SIG-M5 treated with dmso at 0.1 percent for 504 hours (cell line): ENCODE measurements around the gene STAG2.
A peak's percentile ranks its signal among the peaks of the same experiment; 100 is the strongest.
"Not testable (repeated sequence)": the region's sequence is repeated elsewhere in the genome, so short reads cannot be mapped to it uniquely, and the experiment has no call there.

Experiments used
- DNase-seq: peaks from one replicate; lab custom pipeline; 2025; ENCODE audit not compliant: unreplicated experiment; lab: John Stamatoyannopoulos, UW

The STAG2 gene

DNA sequence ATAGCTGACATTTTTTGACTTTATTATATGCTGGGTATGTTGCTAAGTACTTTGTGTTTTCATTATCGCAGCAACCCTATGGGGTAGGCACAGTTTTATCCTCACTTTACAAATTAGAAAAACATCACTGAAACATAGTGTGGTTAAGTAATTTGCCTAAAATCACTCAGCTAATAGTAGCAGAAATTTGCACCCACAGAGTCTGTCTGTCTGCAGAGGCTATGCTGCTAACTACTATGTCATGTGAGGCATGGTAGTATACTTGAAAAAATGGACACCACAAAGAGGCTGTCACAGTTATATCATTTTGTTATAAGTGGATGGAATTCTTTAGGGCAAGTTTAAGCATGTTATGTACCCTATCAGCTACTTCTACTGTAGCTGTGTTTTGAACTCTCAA, 69.0 kb downstream of the STAG2 start:
- DNase-seq, result no peak

DNA sequence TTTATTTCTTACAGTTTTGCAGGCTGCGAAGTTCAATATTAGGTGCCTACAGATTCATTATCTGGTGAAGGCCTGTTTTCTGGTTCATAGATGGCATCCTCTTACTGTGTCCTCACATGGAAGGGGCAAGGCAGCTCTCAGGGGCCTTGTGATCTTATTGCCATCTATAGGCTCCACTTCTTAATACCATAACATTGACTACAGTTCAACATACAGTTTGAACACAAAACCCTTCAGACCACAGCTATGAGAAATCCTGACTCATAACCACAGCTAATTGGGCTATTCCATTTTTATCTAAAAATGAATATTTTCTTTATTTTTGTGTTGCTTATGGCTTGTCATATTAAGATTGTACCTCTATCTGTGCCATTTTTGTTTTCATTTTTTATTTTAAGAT, 72.3 kb downstream of the STAG2 start:
- DNase-seq, result peak; percentile 1

DNA sequence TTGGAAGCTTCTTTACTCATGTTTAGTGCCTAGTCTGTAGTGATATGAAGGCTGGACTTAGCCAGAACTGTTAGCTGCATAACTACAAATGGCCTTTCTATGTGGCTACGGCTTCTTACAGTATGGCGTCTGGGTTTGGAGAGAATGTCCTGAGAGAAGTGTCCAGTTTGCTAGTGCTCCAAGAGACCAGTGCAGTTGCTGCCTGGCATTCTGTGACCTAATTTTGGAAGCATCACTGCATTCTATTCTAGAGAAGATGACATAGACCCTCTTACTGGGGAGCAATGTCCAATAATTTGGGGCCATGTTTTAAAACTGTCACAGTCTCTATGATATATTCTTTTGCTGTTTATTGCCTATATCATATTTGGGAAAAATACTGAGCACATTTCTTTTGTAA, 74.2 kb downstream of the STAG2 start:
- no peak for DNase-seq

DNA sequence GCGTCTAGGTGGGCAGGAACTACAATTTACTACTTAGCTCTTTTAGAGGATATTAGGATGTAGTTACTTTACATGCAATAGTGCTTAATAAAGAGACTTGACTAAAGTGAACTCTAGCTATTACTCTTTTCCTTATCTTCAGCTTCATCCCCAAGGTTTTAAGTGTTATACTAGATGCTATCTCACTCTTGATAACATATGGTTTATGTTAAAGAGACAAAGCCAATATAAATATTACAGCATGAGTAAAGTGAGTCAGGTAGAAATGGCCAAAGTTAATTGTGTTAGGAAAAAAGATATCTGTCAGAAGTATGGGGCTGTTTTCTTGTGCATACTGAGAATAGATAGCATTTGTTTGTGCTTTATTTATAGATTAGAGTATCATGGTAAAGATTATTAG, 80.5 kb downstream of the STAG2 start:
- no peak for DNase-seq

DNA sequence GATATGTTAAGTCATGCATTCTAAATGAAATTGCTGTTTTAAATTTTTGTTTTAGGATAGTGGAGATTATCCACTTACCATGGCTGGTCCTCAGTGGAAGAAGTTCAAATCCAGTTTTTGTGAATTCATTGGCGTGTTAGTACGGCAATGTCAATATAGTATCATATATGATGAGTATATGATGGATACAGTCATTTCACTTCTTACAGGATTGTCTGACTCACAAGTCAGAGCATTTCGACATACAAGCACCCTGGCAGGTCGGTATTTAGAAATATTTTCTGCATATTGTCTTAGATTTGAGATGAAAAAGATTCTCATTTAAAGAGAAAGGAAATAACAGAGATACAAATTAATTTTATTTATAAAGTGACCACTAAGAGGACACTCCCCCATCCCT, 83.6 kb downstream of the STAG2 start:
- no peak for DNase-seq

DNA sequence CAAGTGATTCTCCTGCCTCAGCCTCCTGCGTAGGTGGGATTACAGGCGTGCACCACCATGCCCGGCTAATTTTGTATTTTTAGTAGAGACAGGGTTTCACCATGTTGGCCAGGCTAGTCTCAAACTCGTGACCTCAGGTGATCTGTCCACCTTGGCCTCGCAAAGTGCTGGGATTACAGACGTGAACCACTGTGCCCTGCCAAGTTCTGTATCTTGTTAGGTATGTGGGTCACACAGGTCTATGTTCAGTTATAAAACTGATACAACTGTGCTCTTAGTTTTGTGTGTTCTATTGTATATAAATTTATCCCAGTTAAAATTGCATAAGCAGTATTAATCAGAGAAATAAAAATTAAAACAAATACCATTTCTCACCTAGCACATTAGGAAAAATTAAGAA, 122.9 kb downstream of the STAG2 start:
- not testable (repeated sequence) for DNase-seq

DNA sequence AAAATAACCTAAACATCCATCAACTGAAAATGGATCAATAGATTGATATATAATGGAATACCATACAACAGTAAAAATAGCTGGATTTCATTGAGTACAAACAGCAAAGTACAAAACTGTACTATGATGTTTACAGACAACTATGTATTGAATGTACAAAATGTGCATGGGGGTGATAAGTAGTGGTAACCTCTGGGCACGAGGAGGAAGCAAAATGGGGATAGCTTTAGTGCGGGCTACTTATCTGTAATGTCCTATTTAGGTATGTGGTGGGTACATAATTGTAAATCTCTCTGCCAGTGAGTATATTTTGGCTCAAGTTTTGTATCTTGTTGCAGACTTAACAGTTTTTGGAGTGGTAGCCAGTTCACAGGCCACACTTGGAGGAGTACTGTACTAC, 123.6 kb downstream of the STAG2 start:
- no peak for DNase-seq

DNA sequence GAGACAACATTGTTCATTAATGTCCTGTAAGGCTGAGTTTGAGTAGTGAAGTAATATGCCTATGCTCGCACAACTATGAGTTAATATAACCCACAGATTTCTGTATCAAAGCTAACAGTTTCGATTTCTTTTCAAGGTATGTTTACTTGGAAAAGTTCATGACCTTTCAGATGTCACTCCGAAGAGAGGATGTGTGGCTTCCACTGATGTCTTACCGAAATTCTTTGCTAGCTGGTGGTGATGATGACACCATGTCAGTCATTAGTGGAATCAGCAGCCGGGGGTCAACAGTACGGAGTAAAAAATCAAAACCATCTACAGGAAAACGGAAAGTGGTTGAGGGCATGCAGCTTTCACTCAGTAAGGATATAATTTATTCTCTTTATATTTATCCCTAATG, 124.9 kb downstream of the STAG2 start:
- no peak for DNase-seq

DNA sequence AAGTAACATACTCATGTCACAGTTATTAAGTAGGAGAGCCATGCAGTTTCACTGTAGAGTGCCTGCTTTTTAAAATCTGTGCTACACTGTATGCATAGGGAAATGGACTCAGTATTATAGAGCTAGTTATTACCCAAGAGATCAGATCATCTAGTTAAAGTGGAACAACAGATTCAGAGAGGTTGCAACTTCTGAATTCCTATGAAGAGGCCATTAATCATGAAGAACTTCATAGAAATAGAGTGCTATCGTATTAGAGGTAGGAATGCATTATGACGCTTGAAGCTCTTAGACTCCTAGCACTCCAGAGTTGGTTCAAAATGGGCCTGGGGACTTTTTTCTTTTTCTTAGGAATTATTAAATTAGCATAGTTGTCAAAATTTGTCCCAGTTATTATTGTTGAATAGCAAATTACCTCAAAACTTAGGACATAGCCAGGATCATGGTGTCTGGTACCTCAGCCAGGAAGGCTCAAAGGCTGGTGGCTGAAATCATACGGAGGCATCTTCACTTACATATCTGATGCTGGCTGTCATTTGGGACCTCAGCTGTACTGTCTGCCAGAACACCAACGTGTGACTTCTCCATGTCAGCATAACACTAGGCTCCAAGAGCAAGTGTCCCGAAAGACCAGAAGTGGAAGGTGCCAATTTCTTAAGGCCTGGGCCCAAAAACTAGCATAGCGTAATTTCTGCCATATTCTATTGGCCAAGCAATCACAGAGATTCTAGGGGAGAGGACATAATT, 125.7 kb downstream of the STAG2 start:
- no peak for DNase-seq

DNA sequence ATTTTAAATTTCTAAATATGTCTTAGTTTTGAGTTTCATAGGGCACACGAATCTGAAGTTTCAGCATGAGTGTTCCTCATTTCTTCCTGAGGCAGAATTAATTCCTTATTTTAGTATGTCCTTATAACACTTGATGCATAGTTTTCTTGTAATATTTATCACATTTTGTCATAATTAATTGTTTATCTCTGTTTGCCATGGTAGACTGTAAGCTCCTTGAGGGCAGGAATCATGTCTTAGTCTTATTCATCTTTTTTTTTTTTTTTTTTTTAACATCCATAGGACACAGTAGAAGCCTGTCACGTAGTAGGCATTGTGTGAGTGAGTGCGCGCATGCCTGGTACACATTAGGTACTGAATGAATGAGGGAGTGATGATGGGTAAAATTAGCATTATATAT, 131.7 kb downstream of the STAG2 start:
- DNase-seq, result no peak

DNA sequence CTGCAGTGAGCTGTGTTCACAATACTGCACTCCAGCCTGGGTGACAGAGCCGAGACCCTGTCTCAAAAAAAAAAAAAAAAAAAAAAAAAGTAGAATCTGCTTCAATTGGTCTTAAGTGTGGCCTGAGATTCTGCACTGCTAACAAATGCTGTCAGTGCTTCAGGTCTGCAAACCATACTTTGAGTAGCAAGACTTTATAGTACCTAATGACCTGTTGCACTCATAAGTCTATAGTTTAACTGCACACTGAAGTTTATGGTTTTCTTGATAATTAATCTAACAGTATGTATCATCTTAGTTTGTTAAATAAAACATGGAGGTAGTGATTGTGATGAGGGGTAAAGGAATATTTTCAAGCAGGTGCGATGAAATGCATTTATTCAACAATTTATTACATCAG, 135.6 kb downstream of the STAG2 start:
- no peak for DNase-seq

DNA sequence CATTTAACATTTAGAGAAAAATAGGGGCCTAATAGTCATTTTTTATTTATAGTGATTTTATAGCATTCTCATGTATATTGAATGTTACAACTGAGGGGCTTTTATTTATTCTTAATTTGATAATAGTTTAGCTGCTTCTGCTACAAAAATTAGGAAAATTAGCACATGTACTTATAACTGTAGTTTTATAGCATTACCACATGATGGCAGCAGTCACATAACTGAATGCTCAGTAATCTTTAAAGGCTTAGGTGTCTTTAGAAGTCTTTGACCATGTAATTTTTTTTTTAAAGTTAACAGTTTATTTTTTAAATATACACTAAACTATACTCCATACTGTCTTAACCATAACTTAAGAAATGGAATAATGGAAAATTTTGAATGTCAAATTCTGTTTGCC, 136.6 kb downstream of the STAG2 start:
- DNase-seq, result peak; percentile 41

DNA sequence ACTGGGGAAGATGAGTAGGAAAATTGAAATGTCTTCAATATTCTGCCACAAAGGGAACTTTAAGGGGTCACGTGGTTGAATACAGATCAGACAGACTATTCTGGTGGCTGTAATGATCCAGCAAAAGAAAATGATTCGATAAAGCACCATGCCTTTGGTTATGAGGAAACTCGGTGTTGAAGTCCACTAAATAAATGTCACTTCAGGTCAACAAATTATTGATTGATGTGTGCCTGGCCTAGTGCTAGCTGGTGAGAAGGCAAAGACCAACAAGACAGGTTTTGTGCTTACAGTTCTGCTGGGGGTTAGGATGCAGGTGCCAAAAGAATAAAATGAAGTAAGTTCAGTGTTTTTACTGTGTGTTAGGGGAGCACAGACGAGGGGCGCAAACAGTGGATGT, 142.5 kb downstream of the STAG2 start:
- DNase-seq, result no peak

DNA sequence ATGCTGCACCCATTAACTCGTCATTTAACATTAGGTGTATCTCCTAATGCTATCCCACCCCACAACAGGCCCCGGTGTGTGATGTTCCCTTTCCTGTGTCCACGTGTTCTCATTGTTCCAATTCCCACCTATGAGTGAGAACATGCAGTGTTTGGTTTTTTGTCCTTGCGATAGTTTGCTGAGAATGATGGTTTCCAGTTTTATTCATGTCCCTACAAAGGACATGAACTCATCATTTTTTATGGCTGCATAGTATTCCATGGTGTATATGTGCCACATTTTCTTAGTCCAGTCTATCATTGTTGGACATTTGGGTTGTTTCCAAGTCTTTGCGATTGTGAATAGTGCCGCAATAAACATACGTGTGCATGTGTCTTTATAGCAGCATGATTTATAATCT, 143.0 kb downstream of the STAG2 start:
- not testable (repeated sequence) for DNase-seq

DNA sequence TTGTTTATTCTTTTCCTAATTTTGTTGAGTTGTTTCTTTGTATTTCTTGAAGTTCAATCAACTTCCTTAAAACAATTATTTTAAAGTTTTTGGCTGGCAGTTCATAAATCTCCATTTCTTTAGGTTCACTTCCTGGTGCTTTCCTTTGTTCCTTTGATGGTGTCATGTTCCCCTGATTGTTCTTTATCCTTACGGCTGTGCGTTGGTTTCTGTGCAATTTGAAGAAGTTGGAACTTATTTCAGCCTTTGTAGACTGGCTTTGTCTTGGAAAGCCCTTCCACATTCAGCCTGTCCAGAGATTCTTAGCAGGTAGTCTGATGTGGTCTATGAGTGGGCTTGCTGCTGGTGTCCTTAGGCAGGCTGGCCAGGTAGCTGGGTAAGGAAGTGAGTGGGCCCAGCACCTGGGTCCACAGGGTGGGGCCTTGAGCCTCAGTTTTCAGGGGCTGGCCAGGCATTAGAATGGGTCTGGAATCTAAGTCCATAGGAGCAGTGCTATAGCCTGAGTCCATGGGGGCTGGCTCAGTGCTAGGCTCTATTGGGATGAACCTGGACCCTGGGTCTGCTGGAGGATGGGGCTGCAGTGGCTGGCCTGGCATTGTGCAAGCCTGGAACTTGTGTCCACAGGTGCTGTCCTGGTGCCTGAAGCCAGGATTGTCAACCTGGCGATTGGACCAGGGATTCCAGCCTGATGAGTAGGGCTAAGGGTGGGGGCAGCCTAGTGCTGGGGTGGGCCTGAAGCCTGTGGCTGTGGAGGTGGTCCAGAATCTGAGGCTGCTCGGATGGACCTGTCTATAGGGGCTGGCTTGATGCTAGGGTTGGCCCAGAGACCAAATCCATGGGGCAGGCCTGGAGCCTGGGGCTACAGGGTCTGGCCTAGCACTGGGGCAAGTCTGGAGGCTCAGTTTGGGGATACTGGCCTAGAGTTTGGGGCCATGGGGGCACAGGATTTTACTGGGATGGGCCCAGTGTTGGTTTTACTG, 152.4 kb downstream of the STAG2 start:
- DNase-seq, result no peak

DNA sequence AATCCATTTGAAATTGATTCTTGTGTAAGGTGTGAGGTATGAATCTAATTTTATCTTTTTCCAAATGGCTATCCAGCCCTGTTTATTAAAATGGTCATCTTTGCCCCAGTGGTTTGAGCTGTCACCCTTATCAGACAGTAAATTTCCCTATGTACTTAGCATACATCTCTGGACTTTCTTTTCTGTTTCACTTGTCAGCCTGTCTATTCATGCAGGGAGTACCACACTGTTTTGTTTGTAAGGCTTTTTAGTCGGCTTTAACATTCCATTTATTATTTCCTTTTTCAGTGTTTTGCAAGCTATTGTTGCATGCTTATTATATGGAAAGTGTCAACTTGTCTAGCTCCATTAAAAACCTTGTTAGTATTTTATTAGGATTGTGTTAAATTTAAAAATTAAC, 155.8 kb downstream of the STAG2 start:
- DNase-seq, result no peak

DNA sequence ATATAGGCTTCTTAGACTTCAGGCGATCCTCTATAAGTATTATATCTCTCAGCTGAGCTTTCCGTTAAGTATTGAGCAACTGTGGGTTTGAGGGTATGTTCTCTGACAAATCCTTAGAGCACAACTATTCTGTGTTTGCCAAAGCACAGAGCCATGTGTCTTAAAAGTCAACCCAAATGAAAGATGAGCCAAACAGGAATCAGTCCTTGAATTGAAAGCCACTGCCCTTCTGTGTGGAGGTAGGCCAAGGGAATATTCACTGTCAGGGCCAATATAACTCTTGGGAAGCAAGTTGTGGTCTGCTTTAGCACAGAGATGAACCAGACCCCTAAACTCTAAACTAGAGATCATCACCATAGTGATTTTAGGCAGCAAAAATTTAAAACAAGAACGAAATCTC, 164.0 kb downstream of the STAG2 start:
- DNase-seq, result no peak

DNA sequence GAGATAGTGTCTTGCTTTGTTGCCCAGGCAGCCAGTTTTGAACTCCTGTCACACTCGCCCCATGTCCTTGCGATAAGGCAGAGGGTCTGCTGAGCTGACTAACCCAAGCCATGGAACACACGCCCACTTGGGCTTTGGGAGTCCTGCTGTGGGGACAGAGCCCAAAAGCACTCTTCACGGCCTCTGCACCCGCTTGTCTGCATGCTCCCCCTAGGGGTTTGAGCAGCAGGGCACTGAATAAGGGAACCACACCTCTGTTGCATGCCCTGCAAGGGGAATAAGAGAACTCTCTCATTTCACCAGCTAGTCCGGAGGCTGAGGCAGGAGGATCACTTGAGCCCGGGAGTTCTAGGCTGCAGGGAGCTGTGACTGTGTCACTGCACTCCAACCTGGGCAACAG, 166.0 kb downstream of the STAG2 start:
- no peak for DNase-seq

DNA sequence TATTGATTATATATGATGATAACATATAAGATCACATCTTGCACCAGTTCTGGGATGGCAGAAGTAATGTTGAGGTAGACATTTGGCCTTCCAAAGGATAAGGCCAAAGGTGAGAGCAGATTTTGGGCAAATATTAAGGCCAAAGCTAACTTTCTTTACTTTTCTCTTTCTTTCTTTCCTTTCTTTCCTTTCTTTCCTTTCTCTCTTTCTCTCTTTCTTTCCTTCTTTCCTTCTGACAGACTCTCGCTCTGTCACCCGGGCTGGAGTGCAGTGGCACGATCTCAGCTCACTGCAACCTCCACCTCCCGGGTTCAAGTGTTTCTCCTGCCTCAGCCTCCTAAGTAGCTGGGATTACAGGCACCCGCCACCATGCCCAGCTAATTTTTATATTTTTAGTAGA, 170.9 kb downstream of the STAG2 start:
- not testable (repeated sequence) for DNase-seq

DNA sequence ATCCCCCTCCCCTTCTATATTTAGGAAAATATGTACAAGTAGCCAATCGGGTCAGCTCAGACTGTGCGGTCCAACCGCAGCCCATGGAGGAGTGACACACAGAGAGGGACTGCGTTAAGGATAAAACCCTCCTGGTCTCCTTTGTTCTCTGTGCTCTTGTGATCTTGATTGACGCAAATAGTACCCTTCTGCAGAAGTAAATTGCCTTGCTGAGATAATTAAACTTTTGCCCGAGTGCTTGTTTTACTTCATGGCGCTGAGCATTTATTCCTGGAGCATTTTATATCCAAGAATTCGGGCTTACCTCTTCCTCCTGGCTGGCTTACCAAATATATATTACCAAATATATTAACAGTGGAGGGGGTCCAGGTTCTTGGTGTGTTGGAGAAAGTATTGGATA, 184.2 kb downstream of the STAG2 start:
- DNase-seq, result no peak

DNA sequence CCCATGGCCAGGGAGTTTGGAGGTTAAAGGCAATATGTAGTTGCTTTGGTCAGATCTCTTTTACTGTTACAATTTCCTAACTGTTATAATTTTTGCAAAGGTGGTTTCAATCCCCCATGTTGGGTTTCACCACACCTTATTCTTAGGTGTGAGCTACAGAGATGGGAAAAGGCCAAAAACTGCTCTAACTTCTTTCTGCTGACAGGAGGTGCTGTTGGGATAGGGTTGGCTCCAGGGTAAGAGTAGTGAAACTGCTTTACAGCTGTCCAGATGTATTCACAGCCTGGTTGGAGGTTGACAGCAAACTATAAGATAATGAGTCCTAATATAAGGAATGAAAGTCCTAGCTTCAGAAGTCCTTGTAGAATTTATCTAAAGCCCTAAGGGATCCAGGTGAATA, 189.7 kb downstream of the STAG2 start:
- no peak for DNase-seq
